Testis (tissue), 2 donors: ENCODE data around the gene DTNA.

Experiments
- CTCF ChIP-seq, 3 experiments: fragments of 450-650 bp in 2 of 3; fragments of 200-600 bp in 1 of 3; sonication (generic) in 1 of 3; IDR thresholded peaks; one replicate each; pipeline ENCODE4 v1.5.1; 2016 to 2019; ENCODE audit warnings: antibody characterized with exemption in 3 of 3, mild to moderate bottlenecking in 2 of 3, moderate library complexity in 1 of 3
- POLR2A ChIP-seq: fragments of 450-650 bp; IDR thresholded peaks from one replicate; pipeline ENCODE4 v1.6.1; 2017; ENCODE audit warnings: antibody characterized with exemption, mild to moderate bottlenecking, moderate library complexity

GRCh38 chr18:34834897-34835296 is 124.8 kb downstream of the DTNA start:
- TF ChIP-seq CTCF (IDR thresholded peaks at IDR 0.05): no peak
- TF ChIP-seq POLR2A: no peak
